VCaP (cell line): ENCODE data around the gene FABP2.

Source experiments
- H3K27ac ChIP-seq: fragments of 450-650 bp; 2 replicates; pipeline ENCODE4 v1.5.1; 2017
- TF ChIP-seq, protein P1 (sequence below): fragments of 450-650 bp; conservative IDR thresholded peaks from 2 replicates; pipeline ENCODE4 v1.5.1; 2017; ENCODE audit warnings: mild to moderate bottlenecking, moderate library complexity

Gene FABP2

DNA sequence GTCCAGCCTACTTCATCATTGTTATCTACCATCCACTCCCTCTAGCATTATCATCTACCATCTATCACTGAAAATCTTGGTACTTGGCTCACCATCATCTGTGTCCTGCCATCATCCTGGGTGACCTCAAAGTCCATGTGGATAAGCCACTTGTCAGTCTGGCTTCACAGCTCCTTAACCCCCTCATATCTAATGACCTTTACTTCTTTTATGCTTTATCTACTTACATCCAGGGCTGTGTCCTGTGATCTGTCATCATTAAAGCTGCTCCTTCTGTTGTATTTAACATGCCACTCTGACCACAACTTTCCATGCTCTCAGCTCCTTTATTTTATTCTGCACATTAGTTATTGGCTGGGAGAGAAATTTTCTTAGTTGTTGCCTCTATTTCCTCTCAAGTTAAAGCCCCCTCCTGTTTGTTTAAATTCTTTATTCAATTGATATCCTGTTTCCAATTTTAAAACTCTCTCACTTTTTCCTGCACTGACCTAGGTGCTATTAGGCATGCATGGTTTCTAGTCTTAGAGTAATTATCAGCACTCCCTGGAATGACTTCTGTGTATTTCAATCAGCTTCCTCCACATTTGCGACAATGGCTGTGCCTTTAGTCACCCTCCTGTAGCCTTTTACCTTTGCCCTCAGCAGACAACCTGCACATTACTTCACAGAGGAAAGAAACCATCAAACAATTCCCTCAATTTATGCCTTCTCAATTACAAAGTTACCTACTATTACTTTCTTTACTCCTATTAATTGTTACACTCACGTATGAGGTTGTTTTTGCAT lies 8.1 kb upstream of the FABP2 start:
- H3K27ac ChIP-seq, result no peak overlapping the region
- TF ChIP-seq, protein P1, sequence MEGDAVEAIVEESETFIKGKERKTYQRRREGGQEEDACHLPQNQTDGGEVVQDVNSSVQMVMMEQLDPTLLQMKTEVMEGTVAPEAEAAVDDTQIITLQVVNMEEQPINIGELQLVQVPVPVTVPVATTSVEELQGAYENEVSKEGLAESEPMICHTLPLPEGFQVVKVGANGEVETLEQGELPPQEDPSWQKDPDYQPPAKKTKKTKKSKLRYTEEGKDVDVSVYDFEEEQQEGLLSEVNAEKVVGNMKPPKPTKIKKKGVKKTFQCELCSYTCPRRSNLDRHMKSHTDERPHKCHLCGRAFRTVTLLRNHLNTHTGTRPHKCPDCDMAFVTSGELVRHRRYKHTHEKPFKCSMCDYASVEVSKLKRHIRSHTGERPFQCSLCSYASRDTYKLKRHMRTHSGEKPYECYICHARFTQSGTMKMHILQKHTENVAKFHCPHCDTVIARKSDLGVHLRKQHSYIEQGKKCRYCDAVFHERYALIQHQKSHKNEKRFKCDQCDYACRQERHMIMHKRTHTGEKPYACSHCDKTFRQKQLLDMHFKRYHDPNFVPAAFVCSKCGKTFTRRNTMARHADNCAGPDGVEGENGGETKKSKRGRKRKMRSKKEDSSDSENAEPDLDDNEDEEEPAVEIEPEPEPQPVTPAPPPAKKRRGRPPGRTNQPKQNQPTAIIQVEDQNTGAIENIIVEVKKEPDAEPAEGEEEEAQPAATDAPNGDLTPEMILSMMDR, result no peak

DNA sequence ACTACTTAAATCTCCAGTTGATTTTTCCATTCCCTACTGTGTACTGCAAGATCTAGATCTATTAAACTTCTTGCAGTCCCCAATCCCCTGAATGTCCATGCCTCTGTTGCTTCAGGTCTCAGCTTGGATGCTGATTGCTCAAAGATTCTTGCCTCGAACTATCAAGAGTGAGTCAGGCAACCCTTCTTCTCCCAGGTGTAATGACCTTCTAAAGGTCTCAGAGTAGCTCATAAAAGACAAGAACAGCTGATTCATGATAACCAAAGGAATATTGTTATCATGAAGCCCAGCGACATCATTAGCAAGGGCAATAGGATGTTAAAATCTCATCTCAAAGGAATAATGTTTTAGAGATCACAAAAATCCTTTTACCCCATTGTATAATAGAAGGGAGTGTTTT lies 6.8 kb upstream of the FABP2 start:
- H3K27ac ChIP-seq, result no peak overlapping the region
- TF ChIP-seq, protein P1, result no peak

DNA sequence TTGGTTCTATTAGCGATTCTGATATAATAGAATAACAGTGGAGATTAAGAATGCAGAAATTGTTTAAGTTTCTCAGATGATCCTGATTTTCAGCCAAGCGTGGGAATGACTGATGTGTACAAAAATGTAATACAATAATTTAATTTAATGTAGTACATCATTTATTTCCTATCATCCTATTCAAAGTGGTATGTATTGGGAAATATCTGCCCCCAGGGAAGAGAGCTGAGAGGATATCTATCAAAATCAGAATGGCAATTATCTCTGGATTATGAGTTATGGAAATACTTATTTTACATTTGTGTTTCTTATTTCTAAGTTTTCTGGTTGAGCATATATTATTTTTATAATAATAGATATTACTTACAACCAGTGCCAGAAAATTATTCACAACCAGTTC lies 3.9 kb downstream of the FABP2 start:
- no peak overlapping the region for H3K27ac ChIP-seq
- TF ChIP-seq, protein P1, result no peak

DNA sequence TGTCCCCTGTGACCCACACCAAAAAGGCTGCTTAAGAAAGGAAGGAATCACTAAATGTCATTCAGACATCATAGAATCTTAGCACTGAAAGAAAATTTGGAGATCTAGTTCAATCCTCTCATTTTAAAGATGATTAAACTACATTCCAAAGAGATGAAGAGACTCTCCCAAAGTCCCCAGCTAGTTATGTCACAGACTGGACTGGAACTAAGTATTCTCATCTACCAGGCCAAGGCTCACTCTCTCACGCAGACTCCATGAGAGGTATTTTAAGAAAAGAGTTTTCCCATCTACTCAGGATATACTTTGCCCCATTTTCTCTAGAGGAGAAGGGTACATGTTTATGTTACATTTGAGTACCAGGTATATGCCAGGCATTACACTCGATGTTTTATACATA lies 6.9 kb downstream of the FABP2 start:
- H3K27ac ChIP-seq, result no peak overlapping the region

DNA sequence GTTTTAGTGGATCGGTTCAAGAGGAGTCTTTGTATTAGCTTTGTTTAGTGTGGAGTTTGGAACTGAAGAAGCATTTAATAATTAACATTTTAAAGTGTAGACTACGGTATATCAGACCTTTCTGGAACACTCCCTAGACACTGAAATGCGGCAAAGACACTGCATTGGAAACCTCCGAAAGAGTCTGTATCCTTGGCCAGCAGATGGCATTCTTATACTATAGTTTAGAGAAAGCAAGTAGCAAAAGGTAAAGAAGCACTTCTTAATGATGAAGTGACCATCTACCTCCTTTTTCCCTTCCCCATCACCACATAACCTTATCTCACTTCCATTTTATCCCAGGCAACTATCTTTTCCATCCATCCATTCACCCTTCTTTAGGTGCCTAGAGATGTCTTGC lies 7.6 kb downstream of the FABP2 start:
- TF ChIP-seq, protein P1, result peak; percentile 70
- no peak overlapping the region for H3K27ac ChIP-seq

More for the DNA sequence above, 6.9 kb downstream of the FABP2 start:
- TF ChIP-seq, protein P1, result no peak

DNA sequence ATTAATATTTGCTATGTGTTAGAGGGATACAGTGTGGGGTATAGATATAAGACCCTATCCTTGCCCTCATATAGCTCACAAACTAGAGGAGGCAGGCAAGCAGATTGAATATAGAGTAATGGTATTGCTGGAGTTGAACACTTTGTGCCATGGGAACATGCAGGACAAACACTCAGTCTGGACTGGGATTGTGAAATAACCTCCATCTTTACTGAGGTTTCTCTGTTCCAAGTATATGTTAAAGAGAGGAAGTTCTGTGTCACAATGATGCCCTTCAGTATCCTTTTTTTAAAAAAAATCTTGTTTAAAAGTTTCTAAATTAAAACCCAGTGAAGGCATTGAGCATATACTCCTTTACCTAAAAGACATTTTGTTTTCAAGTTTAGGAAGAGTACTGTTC lies 8.7 kb downstream of the FABP2 start:
- H3K27ac ChIP-seq, result no peak overlapping the region
- TF ChIP-seq, protein P1, result no peak

DNA sequence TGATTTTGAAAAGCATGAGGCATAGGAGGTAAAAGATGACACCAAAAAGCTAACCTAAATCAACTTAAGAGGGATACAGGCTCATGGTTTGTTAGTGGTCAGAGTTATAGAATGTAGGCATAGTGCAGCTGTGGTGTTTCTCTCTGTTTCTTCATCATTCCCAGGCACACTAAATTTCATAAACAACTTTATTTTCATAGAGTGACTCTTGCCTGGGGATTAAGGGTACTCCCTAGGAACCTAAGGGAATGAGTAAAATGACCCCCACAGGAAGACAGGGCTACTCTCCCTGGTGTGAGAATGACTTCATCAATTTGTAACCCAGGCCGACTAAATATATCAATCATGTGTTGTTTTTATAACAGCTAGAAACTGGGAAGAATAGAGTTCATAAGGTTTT lies 11.1 kb downstream of the FABP2 start:
- no peak overlapping the region for H3K27ac ChIP-seq
- TF ChIP-seq, protein P1, result no peak
